ENCODE data around the gene BACE2. TPM values are rescaled to one million over a fixed set of nuclear protein-coding genes. Genes with fewer than 3 reads are reported as not detected.

BACE2 gene
- total RNA-seq, 1 donor from 2014 or later, result 2.2 TPM

GRCh38 chr21:41138711-41139110 is 29.2 kb upstream of the BACE2 start:
- DNase-seq (ENCODE audit: low spot score), result no peak
- Mint-ChIP-seq H3K4me1 (ENCODE audit: low read depth) (peaks cover 2% of the 10 kb centered on the region), H3K36me3 (ENCODE audit: low read depth) (no peaks in the 10 kb centered on the region), H3K27ac (no peak overlapping the region), H3K4me3 (ENCODE audit: low read depth) (no peak overlapping the region), H3K9me3 (no peaks in the 10 kb centered on the region), H3K27me3 (ENCODE audit: low read depth) (no peaks in the 10 kb centered on the region)
- intact Hi-C loops (cut with micrococcal nuclease), result no loop called here

- Mint-ChIP-seq H3K27ac (no peak overlapping the region), H3K36me3 (ENCODE audit: low read depth) (no peaks in the 10 kb centered on the region), H3K4me3 (ENCODE audit: low read depth) (no peak overlapping the region), H3K4me1 (ENCODE audit: low read depth) (no peaks in the 10 kb centered on the region), H3K27me3 (ENCODE audit: low read depth) (no peaks in the 10 kb centered on the region), H3K9me3 (no peaks in the 10 kb centered on the region)
- no peak for DNase-seq (ENCODE audit: low spot score)
- intact Hi-C loops (cut with micrococcal nuclease), result no loop called here
These were observed 28.7 kb upstream of the BACE2 start for GRCh38 chr21:41139275-41139674.

- intact Hi-C loops (cut with micrococcal nuclease), result no loop called here
- no peak for DNase-seq (ENCODE audit: low spot score)
- no peaks in the 10 kb centered on the region for H3K36me3 Mint-ChIP-seq (ENCODE audit: low read depth)
- no peak overlapping the region for H3K27ac Mint-ChIP-seq
- H3K4me1 Mint-ChIP-seq (ENCODE audit: low read depth), result no peaks in the 10 kb centered on the region
- no peaks in the 10 kb centered on the region for H3K9me3 Mint-ChIP-seq
- no peaks in the 10 kb centered on the region for H3K27me3 Mint-ChIP-seq (ENCODE audit: low read depth)
- no peak overlapping the region for H3K4me3 Mint-ChIP-seq (ENCODE audit: low read depth)
These were observed 28.0 kb upstream of the BACE2 start for GRCh38 chr21:41139951-41140350.

- intact Hi-C loops (cut with micrococcal nuclease), result no loop called here
- H3K9me3 Mint-ChIP-seq, result no peaks in the 10 kb centered on the region
- no peaks in the 10 kb centered on the region for H3K4me1 Mint-ChIP-seq (ENCODE audit: low read depth)
- no peak overlapping the region for H3K27ac Mint-ChIP-seq
- no peaks in the 10 kb centered on the region for H3K36me3 Mint-ChIP-seq (ENCODE audit: low read depth)
- no peak overlapping the region for H3K4me3 Mint-ChIP-seq (ENCODE audit: low read depth)
- DNase-seq (ENCODE audit: low spot score), result no peak
- no peaks in the 10 kb centered on the region for H3K27me3 Mint-ChIP-seq (ENCODE audit: low read depth)
These were observed 26.9 kb upstream of the BACE2 start for GRCh38 chr21:41141031-41141457.

- no peak for DNase-seq (ENCODE audit: low spot score)
- no peak overlapping the region for H3K27ac Mint-ChIP-seq
- intact Hi-C loops (cut with micrococcal nuclease), result no loop called here
- H3K4me3 Mint-ChIP-seq (ENCODE audit: low read depth), result no peak overlapping the region
- H3K27me3 Mint-ChIP-seq (ENCODE audit: low read depth), result no peaks in the 10 kb centered on the region
- H3K9me3 Mint-ChIP-seq, result no peaks in the 10 kb centered on the region
- H3K4me1 Mint-ChIP-seq (ENCODE audit: low read depth), result no peaks in the 10 kb centered on the region
- no peaks in the 10 kb centered on the region for H3K36me3 Mint-ChIP-seq (ENCODE audit: low read depth)
These were observed 25.7 kb upstream of the BACE2 start for GRCh38 chr21:41142051-41142795.

GRCh38 chr21:41143596-41144325 is 24.2 kb upstream of the BACE2 start:
- H3K4me1 Mint-ChIP-seq (ENCODE audit: low read depth), result no peaks in the 10 kb centered on the region
- no peak for DNase-seq (ENCODE audit: low spot score)
- H3K27me3 Mint-ChIP-seq (ENCODE audit: low read depth), result no peaks in the 10 kb centered on the region
- no peaks in the 10 kb centered on the region for H3K36me3 Mint-ChIP-seq (ENCODE audit: low read depth)
- H3K9me3 Mint-ChIP-seq, result no peaks in the 10 kb centered on the region
- no peak overlapping the region for H3K4me3 Mint-ChIP-seq (ENCODE audit: low read depth)
- H3K27ac Mint-ChIP-seq, result no peak overlapping the region
- intact Hi-C loops (cut with micrococcal nuclease), result no loop called here

- Mint-ChIP-seq H3K27ac (no peak overlapping the region), H3K27me3 (ENCODE audit: low read depth) (no peaks in the 10 kb centered on the region), H3K4me3 (ENCODE audit: low read depth) (no peak overlapping the region), H3K9me3 (no peaks in the 10 kb centered on the region), H3K36me3 (ENCODE audit: low read depth) (no peaks in the 10 kb centered on the region), H3K4me1 (ENCODE audit: low read depth) (no peaks in the 10 kb centered on the region)
- DNase-seq (ENCODE audit: low spot score), result no peak
- intact Hi-C loops (cut with micrococcal nuclease), result no loop called here
These were observed 20.6 kb upstream of the BACE2 start for GRCh38 chr21:41147096-41147978.

- no peak for DNase-seq (ENCODE audit: low spot score)
These were observed 20.0 kb upstream of the BACE2 start for GRCh38 chr21:41147979-41148355.

GRCh38 chr21:41148798-41149197 is 19.2 kb upstream of the BACE2 start:
- H3K27me3 Mint-ChIP-seq (ENCODE audit: low read depth), result no peaks in the 10 kb centered on the region
- no peak overlapping the region for H3K27ac Mint-ChIP-seq
- intact Hi-C loops (cut with micrococcal nuclease), result no loop called here
- H3K36me3 Mint-ChIP-seq (ENCODE audit: low read depth), result no peaks in the 10 kb centered on the region
- no peak overlapping the region for H3K4me3 Mint-ChIP-seq (ENCODE audit: low read depth)
- H3K4me1 Mint-ChIP-seq (ENCODE audit: low read depth), result no peaks in the 10 kb centered on the region
- no peaks in the 10 kb centered on the region for H3K9me3 Mint-ChIP-seq
- DNase-seq (ENCODE audit: low spot score), result no peak

More at GRCh38 chr21:41147979-41148355, 20.0 kb upstream of the BACE2 start:
- intact Hi-C loops (cut with micrococcal nuclease), result no loop called here
- H3K9me3 Mint-ChIP-seq, result no peaks in the 10 kb centered on the region
- H3K27me3 Mint-ChIP-seq (ENCODE audit: low read depth), result no peaks in the 10 kb centered on the region
- H3K4me1 Mint-ChIP-seq (ENCODE audit: low read depth), result no peaks in the 10 kb centered on the region
- H3K27ac Mint-ChIP-seq, result no peak overlapping the region
- no peaks in the 10 kb centered on the region for H3K36me3 Mint-ChIP-seq (ENCODE audit: low read depth)
- no peak overlapping the region for H3K4me3 Mint-ChIP-seq (ENCODE audit: low read depth)

GRCh38 chr21:41149199-41149598 is 18.8 kb upstream of the BACE2 start:
- H3K4me1 Mint-ChIP-seq (ENCODE audit: low read depth), result no peaks in the 10 kb centered on the region
- intact Hi-C loops (cut with micrococcal nuclease), result no loop called here
- H3K36me3 Mint-ChIP-seq (ENCODE audit: low read depth), result no peaks in the 10 kb centered on the region
- DNase-seq (ENCODE audit: low spot score), result no peak
- no peak overlapping the region for H3K4me3 Mint-ChIP-seq (ENCODE audit: low read depth)
- no peak overlapping the region for H3K27ac Mint-ChIP-seq
- no peaks in the 10 kb centered on the region for H3K27me3 Mint-ChIP-seq (ENCODE audit: low read depth)
- H3K9me3 Mint-ChIP-seq, result no peaks in the 10 kb centered on the region

- Mint-ChIP-seq H3K4me1 (ENCODE audit: low read depth) (no peaks in the 10 kb centered on the region), H3K27ac (no peak overlapping the region), H3K27me3 (ENCODE audit: low read depth) (no peaks in the 10 kb centered on the region), H3K36me3 (ENCODE audit: low read depth) (no peaks in the 10 kb centered on the region), H3K9me3 (no peaks in the 10 kb centered on the region), H3K4me3 (ENCODE audit: low read depth) (no peak overlapping the region)
- DNase-seq (ENCODE audit: low spot score), result no peak
- intact Hi-C loops (cut with micrococcal nuclease), result no loop called here
These were observed 15.8 kb upstream of the BACE2 start for GRCh38 chr21:41152147-41152546.

GRCh38 chr21:41153443-41153842 is 14.5 kb upstream of the BACE2 start:
- Mint-ChIP-seq H3K4me1 (ENCODE audit: low read depth) (no peaks in the 10 kb centered on the region), H3K9me3 (peaks cover 1% of the 10 kb centered on the region), H3K27ac (no peak overlapping the region), H3K4me3 (ENCODE audit: low read depth) (no peak overlapping the region), H3K27me3 (ENCODE audit: low read depth) (no peaks in the 10 kb centered on the region), H3K36me3 (ENCODE audit: low read depth) (no peaks in the 10 kb centered on the region)
- intact Hi-C loops (cut with micrococcal nuclease), result no loop called here
- DNase-seq (ENCODE audit: low spot score), result no peak

GRCh38 chr21:41156142-41156541 is 11.8 kb upstream of the BACE2 start:
- DNase-seq (ENCODE audit: low spot score), result no peak
- intact Hi-C loops (cut with micrococcal nuclease), result no loop called here
- H3K36me3 Mint-ChIP-seq (ENCODE audit: low read depth), result no peaks in the 10 kb centered on the region
- peaks cover 4% of the 10 kb centered on the region for H3K9me3 Mint-ChIP-seq
- no peak overlapping the region for H3K27ac Mint-ChIP-seq
- H3K4me3 Mint-ChIP-seq (ENCODE audit: low read depth), result no peak overlapping the region
- no peaks in the 10 kb centered on the region for H3K27me3 Mint-ChIP-seq (ENCODE audit: low read depth)
- H3K4me1 Mint-ChIP-seq (ENCODE audit: low read depth), result no peaks in the 10 kb centered on the region

Measured in activated T-helper 2 cell treated with anti-CD3 and anti-CD28 coated beads, Interferon-gamma antibody, Interleukin-2, Interleukin-4, amounts not matched to agents 10 μg/mL and 5 μg/mL and 100 μg/mL, durations not matched to agents 14 hours and 24 hours and 36 hours (primary cell).